Panc1 (cell line): ENCODE results near the gene DCTD.

ENCODE experiments used
- CTCF ChIP-seq: fragments of 450-650 bp; IDR thresholded peaks from 2 replicates; pipeline ENCODE4 v1.5.1; 2017; ENCODE audit warnings: mild to moderate bottlenecking
- POLR2AphosphoS5 ChIP-seq: IDR thresholded peaks from 2 replicates; pipeline ENCODE4 v1.6.1; 2012; ENCODE audit warnings: mild to moderate bottlenecking, low read depth, low read length, moderate library complexity
- REST ChIP-seq, 2 experiments: IDR thresholded peaks; 2 replicates each; pipeline ENCODE4 v1.6.1; 2011 to 2012; ENCODE audit warnings: low read depth in 2 of 2, control low read depth in 1 of 2, low read length in 1 of 2, mild to moderate bottlenecking in 1 of 2, moderate library complexity in 1 of 2; ENCODE audit not compliant: insufficient read depth in 1 of 2
- SIN3A ChIP-seq: IDR thresholded peaks from 2 replicates; pipeline ENCODE4 v1.6.1; 2012; ENCODE audit warnings: low read depth, mild to moderate bottlenecking, low read length, moderate library complexity, borderline replicate concordance; ENCODE audit not compliant: insufficient read depth
- TCF7L2 ChIP-seq: IDR thresholded peaks from 2 replicates; pipeline ENCODE4 v1.6.1; 2011; ENCODE audit warnings: mild to moderate bottlenecking, low read depth, low read length, inconsistent platforms

- TF ChIP-seq POLR2AphosphoS5 (no peak), CTCF (no peak), TCF7L2 (no peak), REST (IDR thresholded peaks at IDR 0.05; ENCODE audit: insufficient read depth in 1 of 2, low read depth in 2 of 2, low read length in 1 of 2) (no peak), SIN3A (no peak)
Measured at GRCh38 chr4:182862141-182862875, 54.9 kb downstream of the DCTD start.
